Testis (tissue), 2 donors: ENCODE measurements around the gene CYP1A2.

Experiments
- POLR2A ChIP-seq: fragments of 450-650 bp; IDR thresholded peaks from one replicate; pipeline ENCODE4 v1.6.1; 2017; ENCODE audit warnings: antibody characterized with exemption, mild to moderate bottlenecking, moderate library complexity
- TF ChIP-seq, protein P1 (sequence below), 3 experiments: fragments of 450-650 bp in 2 of 3; fragments of 200-600 bp in 1 of 3; sonication (generic) in 1 of 3; IDR thresholded peaks; one replicate each; pipeline ENCODE4 v1.5.1; 2016 to 2019; ENCODE audit warnings: antibody characterized with exemption in 3 of 3, mild to moderate bottlenecking in 2 of 3, moderate library complexity in 1 of 3

DNA sequence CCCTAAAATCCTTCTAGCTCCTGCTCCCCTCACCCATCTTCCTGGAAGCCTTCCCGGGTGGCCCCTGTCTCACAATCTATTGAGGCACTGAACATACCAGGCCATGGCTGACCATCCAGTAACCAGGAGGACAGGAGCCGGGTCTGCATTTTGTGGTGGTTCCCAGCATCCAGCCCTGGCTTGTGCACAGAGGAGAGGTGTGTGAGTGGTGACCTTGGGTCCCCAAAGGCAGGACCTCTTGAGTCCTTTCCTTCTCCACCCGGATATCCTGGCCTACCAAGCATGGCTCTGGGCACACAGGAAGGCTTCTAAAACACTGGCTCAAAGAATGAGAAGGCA lies 41.1 kb downstream of the CYP1A2 start:
- TF ChIP-seq, protein P1, sequence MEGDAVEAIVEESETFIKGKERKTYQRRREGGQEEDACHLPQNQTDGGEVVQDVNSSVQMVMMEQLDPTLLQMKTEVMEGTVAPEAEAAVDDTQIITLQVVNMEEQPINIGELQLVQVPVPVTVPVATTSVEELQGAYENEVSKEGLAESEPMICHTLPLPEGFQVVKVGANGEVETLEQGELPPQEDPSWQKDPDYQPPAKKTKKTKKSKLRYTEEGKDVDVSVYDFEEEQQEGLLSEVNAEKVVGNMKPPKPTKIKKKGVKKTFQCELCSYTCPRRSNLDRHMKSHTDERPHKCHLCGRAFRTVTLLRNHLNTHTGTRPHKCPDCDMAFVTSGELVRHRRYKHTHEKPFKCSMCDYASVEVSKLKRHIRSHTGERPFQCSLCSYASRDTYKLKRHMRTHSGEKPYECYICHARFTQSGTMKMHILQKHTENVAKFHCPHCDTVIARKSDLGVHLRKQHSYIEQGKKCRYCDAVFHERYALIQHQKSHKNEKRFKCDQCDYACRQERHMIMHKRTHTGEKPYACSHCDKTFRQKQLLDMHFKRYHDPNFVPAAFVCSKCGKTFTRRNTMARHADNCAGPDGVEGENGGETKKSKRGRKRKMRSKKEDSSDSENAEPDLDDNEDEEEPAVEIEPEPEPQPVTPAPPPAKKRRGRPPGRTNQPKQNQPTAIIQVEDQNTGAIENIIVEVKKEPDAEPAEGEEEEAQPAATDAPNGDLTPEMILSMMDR (IDR thresholded peaks at IDR 0.05) = no peak
- TF ChIP-seq POLR2A = no peak
